Liver (tissue), 3 donors: ENCODE measurements around the gene ALDH8A1.

Source experiments
- EGR1 ChIP-seq, 2 donors: IDR thresholded peaks; 2 replicates each; pipeline ENCODE4 v1.6.1; 2016 to 2018; ENCODE audit warnings: antibody characterized with exemption in 2 of 2, low read depth in 2 of 2
- JUND ChIP-seq, 2 donors: IDR thresholded peaks; 2 replicates each; pipeline ENCODE4 v1.6.1; 2016; ENCODE audit warnings: antibody characterized with exemption in 2 of 2
- RXRA ChIP-seq, 2 donors: IDR thresholded peaks; 2 replicates each; pipeline ENCODE4 v1.6.1; 2017 to 2018; ENCODE audit warnings: antibody characterized with exemption in 2 of 2, mild to moderate bottlenecking in 1 of 2
- SP1 ChIP-seq: IDR thresholded peaks from 2 replicates; pipeline ENCODE4 v1.6.1; 2018; ENCODE audit warnings: antibody characterized with exemption, mild to moderate bottlenecking
- TF ChIP-seq, protein P1 (sequence below): IDR thresholded peaks from 2 replicates; pipeline ENCODE4 v1.6.1; 2016; ENCODE audit warnings: antibody characterized with exemption, mild to moderate bottlenecking
- TF ChIP-seq, protein P2 (sequence below): fragments of 150-350 bp; IDR thresholded peaks from 2 replicates; pipeline ENCODE4 v1.5.1; 2017; ENCODE audit warnings: improper control_type of control experiment, low read depth, low read length; ENCODE audit not compliant: missing input control
- TF ChIP-seq, protein P3 (sequence below): IDR thresholded peaks from 2 replicates; pipeline ENCODE4 v1.6.1; 2016; ENCODE audit warnings: antibody characterized with exemption
- donor health status: healthy.
- donor health status: healthy.

DNA sequence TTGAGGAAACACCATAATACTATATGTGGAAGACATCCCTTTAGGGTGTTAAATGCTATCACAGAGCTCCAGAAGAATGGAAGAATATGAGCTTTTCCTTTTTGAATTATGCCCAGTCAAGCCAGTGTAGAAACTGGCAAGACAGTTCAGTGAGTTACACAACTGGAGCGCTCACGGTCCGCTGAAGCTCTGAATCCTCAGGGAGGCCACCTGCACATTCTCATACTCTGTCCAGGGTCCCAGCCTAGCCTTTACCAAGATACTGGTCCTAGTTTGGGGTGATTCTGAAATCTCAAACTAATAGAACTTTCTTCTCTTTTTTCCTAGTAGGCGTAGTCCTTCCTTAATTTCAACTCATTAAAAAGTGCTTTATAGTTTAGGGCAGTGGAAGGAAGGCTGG lies 51.3 kb downstream of the ALDH8A1 start:
- TF ChIP-seq, protein P1, sequence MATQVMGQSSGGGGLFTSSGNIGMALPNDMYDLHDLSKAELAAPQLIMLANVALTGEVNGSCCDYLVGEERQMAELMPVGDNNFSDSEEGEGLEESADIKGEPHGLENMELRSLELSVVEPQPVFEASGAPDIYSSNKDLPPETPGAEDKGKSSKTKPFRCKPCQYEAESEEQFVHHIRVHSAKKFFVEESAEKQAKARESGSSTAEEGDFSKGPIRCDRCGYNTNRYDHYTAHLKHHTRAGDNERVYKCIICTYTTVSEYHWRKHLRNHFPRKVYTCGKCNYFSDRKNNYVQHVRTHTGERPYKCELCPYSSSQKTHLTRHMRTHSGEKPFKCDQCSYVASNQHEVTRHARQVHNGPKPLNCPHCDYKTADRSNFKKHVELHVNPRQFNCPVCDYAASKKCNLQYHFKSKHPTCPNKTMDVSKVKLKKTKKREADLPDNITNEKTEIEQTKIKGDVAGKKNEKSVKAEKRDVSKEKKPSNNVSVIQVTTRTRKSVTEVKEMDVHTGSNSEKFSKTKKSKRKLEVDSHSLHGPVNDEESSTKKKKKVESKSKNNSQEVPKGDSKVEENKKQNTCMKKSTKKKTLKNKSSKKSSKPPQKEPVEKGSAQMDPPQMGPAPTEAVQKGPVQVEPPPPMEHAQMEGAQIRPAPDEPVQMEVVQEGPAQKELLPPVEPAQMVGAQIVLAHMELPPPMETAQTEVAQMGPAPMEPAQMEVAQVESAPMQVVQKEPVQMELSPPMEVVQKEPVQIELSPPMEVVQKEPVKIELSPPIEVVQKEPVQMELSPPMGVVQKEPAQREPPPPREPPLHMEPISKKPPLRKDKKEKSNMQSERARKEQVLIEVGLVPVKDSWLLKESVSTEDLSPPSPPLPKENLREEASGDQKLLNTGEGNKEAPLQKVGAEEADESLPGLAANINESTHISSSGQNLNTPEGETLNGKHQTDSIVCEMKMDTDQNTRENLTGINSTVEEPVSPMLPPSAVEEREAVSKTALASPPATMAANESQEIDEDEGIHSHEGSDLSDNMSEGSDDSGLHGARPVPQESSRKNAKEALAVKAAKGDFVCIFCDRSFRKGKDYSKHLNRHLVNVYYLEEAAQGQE, result no peak
- no peak for TF ChIP-seq EGR1 (IDR thresholded peaks at IDR 0.05; ENCODE audit: low read depth in 2 of 2)
- TF ChIP-seq SP1, result no peak
- no peak for TF ChIP-seq RXRA (IDR thresholded peaks at IDR 0.05)
- TF ChIP-seq, protein P2, sequence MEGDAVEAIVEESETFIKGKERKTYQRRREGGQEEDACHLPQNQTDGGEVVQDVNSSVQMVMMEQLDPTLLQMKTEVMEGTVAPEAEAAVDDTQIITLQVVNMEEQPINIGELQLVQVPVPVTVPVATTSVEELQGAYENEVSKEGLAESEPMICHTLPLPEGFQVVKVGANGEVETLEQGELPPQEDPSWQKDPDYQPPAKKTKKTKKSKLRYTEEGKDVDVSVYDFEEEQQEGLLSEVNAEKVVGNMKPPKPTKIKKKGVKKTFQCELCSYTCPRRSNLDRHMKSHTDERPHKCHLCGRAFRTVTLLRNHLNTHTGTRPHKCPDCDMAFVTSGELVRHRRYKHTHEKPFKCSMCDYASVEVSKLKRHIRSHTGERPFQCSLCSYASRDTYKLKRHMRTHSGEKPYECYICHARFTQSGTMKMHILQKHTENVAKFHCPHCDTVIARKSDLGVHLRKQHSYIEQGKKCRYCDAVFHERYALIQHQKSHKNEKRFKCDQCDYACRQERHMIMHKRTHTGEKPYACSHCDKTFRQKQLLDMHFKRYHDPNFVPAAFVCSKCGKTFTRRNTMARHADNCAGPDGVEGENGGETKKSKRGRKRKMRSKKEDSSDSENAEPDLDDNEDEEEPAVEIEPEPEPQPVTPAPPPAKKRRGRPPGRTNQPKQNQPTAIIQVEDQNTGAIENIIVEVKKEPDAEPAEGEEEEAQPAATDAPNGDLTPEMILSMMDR, result no peak
- TF ChIP-seq JUND (IDR thresholded peaks at IDR 0.05), result no peak
- TF ChIP-seq, protein P3, sequence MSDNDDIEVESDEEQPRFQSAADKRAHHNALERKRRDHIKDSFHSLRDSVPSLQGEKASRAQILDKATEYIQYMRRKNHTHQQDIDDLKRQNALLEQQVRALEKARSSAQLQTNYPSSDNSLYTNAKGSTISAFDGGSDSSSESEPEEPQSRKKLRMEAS, result no peak
